GM20431 (cell line): ENCODE measurements around the gene SPATA32.

Source experiments
- in situ Hi-C: fragments of 300-500 bp; cut with MseI, MboI; formaldehyde crosslinking; loops from one replicate; pipeline ENCODE4 v1.15.0; 2020; ENCODE audit warnings: low sequenced_read_pairs; ENCODE audit not compliant: unreplicated experiment

Gene SPATA32

DNA sequence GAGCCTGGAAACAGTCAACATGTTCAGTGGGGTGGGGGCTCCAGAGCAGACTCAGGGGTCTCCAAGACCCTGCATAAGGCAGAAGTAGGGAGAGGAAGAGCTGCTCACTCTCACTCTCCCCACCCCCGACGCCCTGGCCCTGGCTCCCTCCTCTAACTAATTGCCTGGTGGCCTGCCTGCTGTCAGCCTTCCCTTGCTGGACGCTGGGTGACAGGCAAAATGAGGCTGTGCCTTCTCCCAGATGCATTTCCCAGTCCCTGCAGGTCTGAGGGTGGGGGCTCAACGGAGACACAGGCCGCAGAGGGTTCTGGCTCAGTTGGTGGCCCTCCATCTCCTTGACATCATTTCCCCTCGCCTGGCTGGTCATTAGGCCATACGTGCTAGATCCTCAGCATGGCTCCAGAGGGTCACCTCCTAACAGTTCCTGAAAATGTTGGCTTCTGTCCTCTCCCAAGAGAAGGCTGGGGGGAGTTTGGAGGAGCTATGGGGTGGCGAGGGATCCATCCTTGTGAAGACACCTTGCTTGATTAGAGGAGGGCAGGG, 38.8 kb downstream of the SPATA32 start:
- in situ Hi-C loops = no loop called here

DNA sequence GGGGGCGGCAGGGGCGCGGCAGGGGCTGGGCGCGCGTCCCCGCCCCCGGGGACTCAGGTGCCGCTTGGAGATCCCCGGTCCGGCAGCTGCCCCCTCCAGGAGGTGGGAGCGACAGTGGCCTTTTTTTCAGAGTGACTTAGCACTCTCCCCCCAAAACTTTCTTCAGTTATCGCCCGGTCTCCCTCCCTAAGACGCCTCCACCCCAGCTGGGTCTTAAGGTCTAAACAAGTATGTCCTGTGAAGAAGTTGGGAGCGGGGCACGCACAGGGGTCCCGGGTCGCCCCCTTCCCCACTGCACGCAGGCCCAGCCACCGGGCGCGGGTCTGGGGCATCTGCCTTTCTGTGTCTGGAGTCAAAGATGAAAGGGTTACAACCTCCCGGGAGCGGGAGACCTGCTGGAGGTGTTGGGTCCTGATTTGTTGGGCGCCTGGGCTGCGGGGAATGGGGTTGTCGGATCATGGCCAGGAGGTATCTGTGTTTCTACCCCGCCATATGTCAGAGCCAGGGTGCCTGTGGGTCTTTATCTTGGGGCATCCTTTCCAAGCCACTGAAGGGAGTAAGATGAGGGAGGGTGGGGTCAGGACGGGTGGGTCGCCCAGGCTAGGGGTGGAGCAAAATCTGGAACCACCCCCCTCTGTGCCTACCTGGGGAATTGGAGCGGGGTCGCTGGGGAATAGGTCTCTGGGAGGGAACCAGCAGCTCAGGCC, 39.5 kb downstream of the SPATA32 start:
- in situ Hi-C loops = no loop called here

DNA sequence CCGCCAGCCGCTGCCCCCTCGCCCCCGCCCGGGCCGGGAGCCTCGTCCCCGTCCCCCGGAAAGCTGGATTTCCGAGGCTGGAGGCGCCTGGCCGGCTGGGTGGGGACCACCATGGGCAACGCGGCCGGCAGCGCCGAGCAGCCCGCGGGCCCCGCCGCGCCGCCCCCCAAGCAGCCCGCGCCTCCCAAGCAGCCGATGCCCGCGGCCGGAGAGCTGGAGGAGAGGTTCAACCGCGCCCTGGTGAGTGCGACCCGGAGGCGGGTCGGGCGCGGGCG, 39.9 kb downstream of the SPATA32 start:
- in situ Hi-C loops = no loop called here

DNA sequence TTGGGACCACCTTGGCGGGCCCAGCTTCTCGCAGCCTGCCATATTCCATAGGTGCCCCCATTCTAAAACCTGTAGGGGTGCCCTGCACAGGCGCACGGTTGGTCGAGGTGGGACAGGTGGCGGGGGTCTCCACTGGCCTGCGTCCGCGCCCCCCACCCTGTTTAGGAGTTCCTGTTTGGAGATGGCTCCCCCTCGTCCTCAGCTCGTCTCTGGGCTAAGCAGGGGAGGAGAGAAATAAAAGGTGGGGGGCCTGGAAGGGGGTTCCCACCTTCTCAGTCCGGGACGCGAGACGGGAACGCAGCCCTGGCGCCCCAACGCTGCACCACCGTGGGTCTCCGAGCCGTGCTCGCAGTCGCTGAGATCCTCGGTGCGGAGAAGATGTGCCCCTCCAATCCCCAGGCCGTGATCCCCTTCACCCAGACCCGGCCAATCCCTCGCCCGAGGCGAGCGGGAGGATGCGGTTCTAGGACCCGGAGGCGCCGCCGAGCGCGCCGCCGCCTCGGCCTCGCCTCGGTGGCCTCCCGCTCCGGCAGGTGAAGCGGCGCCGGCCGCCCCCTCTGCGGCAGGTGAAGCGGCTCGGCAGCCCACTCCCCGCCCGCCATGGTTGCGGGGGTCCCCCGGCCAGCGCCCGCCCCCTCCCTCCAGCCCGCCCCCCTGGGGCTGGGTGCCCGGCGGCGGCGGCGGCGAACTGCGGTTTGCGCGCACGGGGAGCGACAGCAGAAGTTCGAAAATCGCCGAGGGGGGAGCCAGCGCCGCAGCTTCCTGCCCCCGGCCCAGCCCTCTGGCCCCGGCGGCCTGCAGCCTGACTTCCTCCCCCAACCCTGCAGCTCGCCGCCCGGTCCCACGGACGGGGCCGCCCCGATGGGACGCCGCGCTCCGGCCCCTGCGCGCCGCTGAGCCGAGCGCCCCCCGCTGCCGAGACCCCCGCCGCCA, 40.5 kb downstream of the SPATA32 start, which contains the start of gene FMNL1:
TSS of gene FMNL1 (plus strand) at position 805 of the 933 bp plus-strand sequence. CDS start 240 bp downstream, outside the sequence.
- in situ Hi-C loops = no loop called here

DNA sequence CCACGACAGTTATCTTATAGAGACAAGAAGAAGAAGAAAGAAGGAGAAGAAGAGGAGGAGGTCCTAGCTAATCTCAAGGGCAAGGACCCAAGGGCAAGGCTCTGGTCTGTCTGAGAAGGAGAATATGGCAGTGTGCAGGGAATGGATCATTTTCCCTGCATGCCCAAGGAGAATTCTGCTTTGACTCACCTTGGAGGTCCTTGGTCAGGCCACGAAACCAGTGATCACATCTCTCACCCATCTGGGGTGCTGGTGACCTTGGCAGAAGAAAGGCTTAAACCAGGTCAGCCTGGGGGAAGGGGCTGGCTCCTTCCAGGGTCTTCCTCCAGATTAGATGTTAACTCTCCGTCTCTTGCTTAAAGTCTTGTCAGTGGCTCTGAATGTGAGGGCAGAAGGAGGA, 41.8 kb downstream of the SPATA32 start:
- in situ Hi-C loops = no loop called here

DNA sequence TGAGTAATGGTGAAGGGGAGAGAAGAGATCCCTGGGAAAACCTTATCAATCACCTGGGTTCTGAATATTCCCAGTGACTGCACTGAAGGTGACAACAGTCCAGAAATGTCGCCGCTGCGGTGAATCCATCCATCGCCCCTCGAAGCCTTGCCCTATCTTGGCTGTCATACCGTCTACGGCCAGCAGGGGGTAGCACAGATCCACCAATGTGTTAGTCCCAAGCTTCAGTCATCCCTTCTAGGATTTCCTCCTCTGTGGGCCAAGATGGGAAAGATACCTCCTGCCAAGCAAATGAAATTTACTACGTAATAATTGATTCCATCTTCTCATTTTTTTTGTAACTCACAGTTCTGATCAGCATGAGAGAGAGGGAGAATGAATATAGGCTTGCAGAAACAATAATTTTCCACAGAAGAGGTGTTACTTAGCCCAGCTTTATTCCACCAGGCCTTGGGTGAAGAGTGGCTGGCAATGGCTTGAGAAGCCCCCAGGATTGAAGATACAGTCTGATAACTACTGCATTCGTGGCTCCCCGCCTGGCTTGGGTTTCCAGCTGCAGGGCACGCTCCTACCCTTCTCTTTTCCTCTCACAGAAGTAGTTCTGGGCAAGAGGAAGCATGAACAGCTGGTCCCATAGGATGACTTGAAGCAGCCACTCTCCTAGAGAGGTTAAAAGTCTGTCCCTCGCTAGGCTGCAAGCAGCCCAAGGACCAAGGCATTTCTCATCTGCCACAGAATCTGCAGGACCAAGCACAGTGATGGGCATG, 42.8 kb downstream of the SPATA32 start:
- in situ Hi-C loops = loop anchor here (10.0 kb wide), 1 partner anchor 46 kb away; the partner anchor contains the start of gene SPATA32
